Endometrium (tissue), 2 donors: ENCODE results near the gene GLYATL1.

Experiments used
- FAIRE-seq: peaks from 2 replicates; lab custom pipeline; 2012; peaks lifted over from hg19 to GRCh38; lab: Jason Lieb, UNC
- donor health status: control.
- donor health status: control.

GLYATL1 gene

GRCh38 chr11:58939277-58939676 is at the start of gene GLYATL1:
Gene GLYATL1 (plus strand): TSS chr11:58939488. CDS start chr11:58947088, 7,600 bp downstream.
- FAIRE-seq: no peak

- no peak for FAIRE-seq
Observed at GRCh38 chr11:58893899-58894298, 45.4 kb upstream of the GLYATL1 start.

- peak; percentile 88 for FAIRE-seq
Observed at GRCh38 chr11:58898106-58898505, 41.2 kb upstream of the GLYATL1 start.

GRCh38 chr11:58900479-58901420 is 38.5 kb upstream of the GLYATL1 start:
- FAIRE-seq: no peak

- FAIRE-seq: no peak
Observed at GRCh38 chr11:58902881-58903280, 36.4 kb upstream of the GLYATL1 start.

DNA sequence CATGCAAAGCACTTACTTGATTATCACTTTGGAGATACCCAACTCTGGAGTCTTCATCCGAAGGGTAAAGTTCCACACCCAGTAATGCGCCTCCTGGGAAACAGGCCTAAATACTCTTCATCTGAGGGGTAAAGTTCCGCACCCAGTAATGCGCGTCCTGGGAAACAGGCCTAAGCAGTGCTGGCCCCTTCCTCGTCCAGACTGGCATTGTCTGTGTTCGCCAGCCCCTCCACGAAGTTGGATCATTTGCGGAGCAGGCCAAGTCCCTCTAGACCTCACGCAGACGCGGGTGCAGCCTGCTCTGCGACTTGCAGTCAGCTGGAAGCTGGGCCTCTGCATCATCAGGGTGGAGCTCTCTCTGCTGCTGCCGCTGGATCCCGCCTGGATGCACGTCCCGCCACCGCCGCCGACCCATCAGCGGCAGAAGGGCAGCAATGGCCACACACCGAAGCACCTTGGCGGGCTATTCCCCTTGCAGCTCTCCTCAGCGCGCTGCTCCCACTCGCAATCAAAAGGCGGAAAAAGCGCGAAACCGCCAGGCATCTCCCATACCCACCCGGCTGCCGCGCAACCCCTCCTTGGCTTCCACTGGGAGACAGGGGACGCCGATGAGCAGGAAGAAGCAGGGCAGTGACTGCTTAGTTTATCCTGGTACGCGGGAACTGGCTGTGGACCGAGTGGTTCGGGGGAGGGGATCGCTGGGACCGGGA is 34.1 kb upstream of the GLYATL1 start:
- FAIRE-seq: no peak

DNA sequence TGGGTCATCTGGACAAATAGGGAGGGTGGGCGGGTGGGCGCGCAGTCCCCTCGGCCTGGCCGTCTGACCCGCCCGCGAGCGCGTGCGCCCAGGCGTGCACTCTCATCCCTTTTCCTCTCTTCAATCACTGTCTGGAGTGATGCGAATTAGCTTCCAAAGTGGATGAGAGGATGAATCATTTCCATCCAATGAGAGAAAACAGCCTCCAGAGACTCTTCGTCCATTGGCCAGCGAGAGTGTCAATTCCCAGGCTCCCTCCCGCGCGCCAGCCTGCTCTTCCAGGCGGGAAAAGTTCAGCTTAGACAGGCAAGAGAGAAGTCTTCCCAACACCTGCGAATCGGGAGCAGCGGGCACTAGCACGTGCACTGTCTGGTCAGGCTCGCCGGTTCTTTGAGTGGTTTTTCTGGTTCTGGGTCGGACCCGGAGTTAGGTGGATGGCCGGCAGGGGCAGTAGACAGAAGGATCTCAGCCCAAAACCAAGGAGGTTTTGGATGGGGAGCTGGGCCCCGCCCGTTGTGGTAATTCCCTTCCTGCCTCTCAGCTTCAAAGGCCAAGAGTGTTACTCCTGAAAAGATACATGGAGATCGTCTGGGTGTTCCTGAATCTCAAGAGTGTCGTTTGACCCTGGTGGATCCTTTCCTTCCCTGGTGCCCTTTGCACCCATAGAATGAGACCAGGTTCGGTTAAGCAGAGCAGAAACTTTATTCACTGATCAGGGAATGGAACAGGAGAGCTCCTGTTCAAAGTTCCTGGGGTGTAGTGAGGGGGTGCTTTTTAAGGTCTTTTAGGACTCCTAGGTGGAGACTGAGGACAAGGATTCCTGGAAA is 33.4 kb upstream of the GLYATL1 start:
- no peak for FAIRE-seq

- no peak for FAIRE-seq
Observed at GRCh38 chr11:58907780-58908179, 31.5 kb upstream of the GLYATL1 start.

DNA sequence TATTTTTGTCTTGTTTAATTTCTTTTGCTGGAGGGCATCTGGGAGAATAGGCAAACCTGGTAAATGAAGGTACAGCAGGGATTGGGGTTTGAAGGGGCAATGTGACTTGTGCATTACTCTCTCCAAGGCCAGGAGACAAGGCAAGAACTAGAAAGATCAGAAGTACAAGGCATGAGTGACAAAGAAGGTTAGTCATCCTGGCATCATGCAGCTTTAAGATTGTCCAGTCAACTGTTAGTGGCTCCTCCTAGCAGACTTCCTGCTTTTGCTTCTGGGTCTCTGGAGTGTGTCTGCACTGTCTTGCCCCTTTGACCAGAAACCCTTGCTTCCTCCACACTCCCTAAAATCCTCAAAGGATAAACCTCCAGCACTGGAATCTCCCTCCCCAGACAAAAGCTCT is 27.2 kb upstream of the GLYATL1 start:
- FAIRE-seq: no peak

DNA sequence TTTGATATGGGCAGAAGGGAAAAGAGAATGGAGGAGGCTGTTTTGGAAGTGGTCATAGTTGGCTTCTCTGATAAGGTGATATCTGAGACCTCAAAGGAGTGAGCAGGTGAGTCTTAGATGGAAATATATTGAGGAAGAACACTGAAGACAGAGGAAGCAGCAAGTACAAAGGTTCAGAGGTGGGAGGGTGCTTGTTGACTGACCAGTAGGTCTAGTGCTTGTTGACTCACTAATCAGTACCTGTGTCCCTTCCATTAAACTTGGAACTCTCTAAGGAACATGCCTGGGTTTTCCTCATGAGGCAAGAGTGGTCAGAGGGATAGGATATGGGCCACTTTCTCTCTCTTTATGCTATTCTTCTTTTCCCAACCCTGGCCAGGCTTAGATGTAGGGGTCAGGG is 25.6 kb upstream of the GLYATL1 start:
- no peak for FAIRE-seq

GRCh38 chr11:58914821-58915543 is 24.3 kb upstream of the GLYATL1 start:
- no peak for FAIRE-seq

DNA sequence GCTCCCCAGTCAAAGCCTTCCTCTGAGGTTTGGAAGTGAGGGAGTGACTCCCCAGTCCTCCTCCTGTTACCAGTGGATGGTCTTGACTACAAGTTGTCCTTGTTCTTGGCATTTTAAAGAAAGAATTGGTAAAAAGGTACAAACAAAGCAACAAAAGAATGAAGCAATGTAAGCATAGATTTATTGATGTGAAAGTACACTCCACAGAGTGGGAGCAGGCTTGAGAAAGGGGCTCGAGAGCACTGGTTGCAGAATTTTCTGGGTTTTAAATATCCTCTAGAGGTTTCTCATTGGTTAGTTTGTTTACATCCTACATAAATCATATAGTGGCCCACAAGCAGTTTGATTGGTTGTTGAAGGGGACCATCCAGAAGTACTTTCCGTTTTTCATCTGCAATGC is 22.7 kb upstream of the GLYATL1 start:
- FAIRE-seq: no peak

DNA sequence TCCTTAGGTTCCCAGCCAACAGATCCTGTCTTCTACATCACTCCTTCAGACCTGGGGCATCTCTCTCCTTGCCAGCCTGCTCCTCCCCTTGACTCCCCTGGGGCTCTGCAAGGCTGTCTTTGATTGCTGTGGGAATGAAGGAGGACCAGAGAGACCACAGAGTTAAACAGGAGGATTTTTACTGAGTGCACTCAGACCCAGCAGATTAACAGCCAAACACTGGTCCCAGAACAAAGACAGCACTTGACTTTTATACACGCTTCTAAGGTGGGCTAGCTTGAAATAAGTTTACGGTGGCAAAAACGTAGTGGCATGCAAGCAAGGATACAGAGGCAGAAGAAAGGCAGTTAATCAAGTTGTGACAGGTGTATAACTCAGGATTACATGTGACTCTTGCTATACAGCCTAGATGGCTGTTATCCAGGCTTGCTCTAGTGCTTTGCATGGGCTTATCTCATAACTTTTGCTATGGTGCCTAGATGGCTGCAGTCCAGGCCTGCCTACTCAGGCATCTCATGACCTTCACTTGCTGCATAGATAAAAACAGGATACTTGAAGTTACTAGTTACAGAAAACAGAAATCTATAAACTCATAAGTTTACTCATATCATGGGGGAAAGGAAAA is 22.0 kb upstream of the GLYATL1 start:
- no peak for FAIRE-seq

GRCh38 chr11:58919561-58919960 is 19.7 kb upstream of the GLYATL1 start:
- FAIRE-seq: no peak

DNA sequence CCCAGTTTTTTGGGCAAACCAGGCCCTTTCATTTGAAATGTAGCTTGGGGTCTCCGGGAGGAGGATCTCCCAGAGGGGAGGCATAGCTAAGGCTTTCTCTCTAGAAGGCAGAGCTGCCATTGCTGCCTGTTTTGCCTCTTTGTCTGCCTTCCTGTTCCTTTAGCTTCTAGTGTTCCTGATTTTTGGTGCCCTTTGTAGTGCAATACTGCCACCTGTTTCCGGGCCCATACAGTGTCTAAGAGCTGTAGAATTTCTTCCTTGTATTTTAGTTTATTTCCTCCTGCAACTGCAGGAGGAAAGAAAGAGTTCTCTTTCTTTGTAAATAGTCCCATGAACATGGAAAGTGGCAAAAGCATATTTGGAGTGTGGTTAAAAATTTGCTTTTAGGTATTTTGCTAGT is 19.3 kb upstream of the GLYATL1 start:
- no peak for FAIRE-seq

- no peak for FAIRE-seq
Observed at GRCh38 chr11:58921778-58922390, 17.4 kb upstream of the GLYATL1 start.

- FAIRE-seq: no peak
Observed at GRCh38 chr11:58922479-58922878, 16.8 kb upstream of the GLYATL1 start.

GRCh38 chr11:58923300-58923788 is 15.9 kb upstream of the GLYATL1 start:
- no peak for FAIRE-seq

DNA sequence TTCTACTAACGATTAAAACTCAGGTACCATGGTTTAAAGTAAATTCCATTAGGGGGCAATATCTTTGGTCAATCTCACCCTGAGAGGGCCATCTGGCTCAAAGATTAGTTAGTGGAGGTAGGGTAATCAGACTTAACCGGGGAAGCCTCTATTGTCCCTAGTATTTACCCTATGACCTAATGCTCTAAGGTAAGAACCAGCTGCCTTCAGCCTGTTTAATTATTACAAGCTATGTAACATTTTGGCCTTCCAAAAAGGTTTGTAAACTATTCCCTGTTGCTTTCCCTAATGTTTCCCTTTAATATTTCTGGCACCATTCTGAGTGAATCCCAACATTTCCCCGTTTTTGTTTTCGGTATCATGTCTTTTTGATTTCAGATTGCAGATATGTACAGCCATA is 15.1 kb upstream of the GLYATL1 start:
- no peak for FAIRE-seq

- no peak for FAIRE-seq
Observed at GRCh38 chr11:58926251-58926650, 13.0 kb upstream of the GLYATL1 start.

DNA sequence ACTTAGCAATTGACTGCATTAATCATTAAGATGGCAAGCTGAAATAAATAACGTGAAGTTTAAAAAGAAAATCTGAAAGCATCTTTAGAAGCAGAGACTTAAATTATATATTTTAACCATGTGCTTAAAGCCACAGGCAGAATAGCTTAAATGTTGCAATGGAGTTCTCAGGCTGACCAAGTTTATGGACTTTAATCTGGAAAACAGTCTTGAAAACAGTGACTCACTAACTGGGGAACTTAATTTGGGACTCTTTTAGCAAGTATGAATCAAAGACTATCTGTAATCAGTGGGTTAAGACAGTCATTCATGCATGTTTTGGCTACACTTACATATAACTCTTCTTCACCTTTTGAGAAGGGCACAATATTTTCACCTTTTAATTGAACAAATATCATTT is 12.6 kb upstream of the GLYATL1 start:
- FAIRE-seq: no peak
